Aorta (tissue), 5 donors: ENCODE data around the gene MED31. TPM values are rescaled to one million over a fixed set of nuclear protein-coding genes. Genes with fewer than 3 reads are reported as not detected.
A peak's percentile ranks its signal among the peaks of the same experiment; 100 is the strongest.
"Not testable (repeated sequence)": the region's sequence is repeated elsewhere in the genome, so short reads cannot be mapped to it uniquely, and the experiment has no call there.

ENCODE experiments used
- ATAC-seq: fragments of 200-7000 bp; cut with Tn5 transposase; one replicate; pipeline ENCODE4 v1.9.1; 2022; ENCODE audit warnings: moderate library complexity; ENCODE audit not compliant: low FRiP score
- DNase-seq, 2 donors: peaks; one replicate each; pipeline ENCODE4 v3.0.0-alpha.2; 2020
- H3K27ac ChIP-seq, 2 donors: one replicate each; pipeline ENCODE4 v1.5.1; 2013; ENCODE audit warnings: low read length in 2 of 2, mild to moderate bottlenecking in 2 of 2, moderate library complexity in 2 of 2, control low read depth in 1 of 2, inconsistent platforms in 1 of 2, low read depth in 1 of 2
- H3K27me3 ChIP-seq, 2 donors: one replicate each; pipeline ENCODE4 v1.6.1; 2013; ENCODE audit warnings: control low read depth in 1 of 2, low read length in 1 of 2, mild to moderate bottlenecking in 1 of 2, moderate library complexity in 1 of 2; ENCODE audit not compliant: insufficient read depth in 2 of 2, control insufficient read depth in 1 of 2
- H3K36me3 ChIP-seq, 2 donors: one replicate each; pipeline ENCODE4 v1.6.1; 2013; ENCODE audit warnings: control low read depth in 1 of 2, low read length in 1 of 2, mild to moderate bottlenecking in 1 of 2; ENCODE audit not compliant: insufficient read depth in 2 of 2, control insufficient read depth in 1 of 2
- H3K4me1 ChIP-seq, 2 donors: one replicate each; pipeline ENCODE4 v1.6.1; 2013; ENCODE audit warnings: low read length in 2 of 2, control low read depth in 1 of 2, mild to moderate bottlenecking in 1 of 2, moderate library complexity in 1 of 2; ENCODE audit not compliant: insufficient read depth in 2 of 2, control insufficient read depth in 1 of 2
- H3K4me3 ChIP-seq, 2 donors: one replicate each; pipeline ENCODE4 v1.5.1; 2013; ENCODE audit warnings: low read length in 2 of 2, control low read depth in 1 of 2, mild to moderate bottlenecking in 1 of 2
- H3K9me3 ChIP-seq: one replicate; pipeline ENCODE4 v1.6.1; 2013; ENCODE audit warnings: mild to moderate bottlenecking, low read length; ENCODE audit not compliant: control insufficient read depth
- WGBS, 2 donors: extraction: QIAGEN DNeasy Blood & Tissue Kit; methylation state at CpG; one replicate each; pipeline ENCODE4 v1.1.7; 2013; 5-methylcytosine and 5-hydroxymethylcytosine counted together
- intact Hi-C, 2 donors: fragments of 100-400 bp; cut with DNase I; formaldehyde crosslinking; loops; one replicate each; pipeline versions ENCODE4 v1.14.2 to v1.15.0; 2022
- polyA plus RNA-seq, 2 donors: library from polyadenylated mRNA; stranded (reverse); fragments of 200-250 nt; gene quantifications; one replicate each; pipeline ENCODE4 v1.2.3, GENCODE V29; 2013
- total RNA-seq, 2 donors: library from RNA; stranded (reverse); fragmentation: NEBNext Ultra II Directional; extraction: Animal tissue kit (Norgen Biotek cat#: 25700); gene quantifications; one replicate each; pipeline ENCODE4 v1.2.1, GENCODE V29; 2021
- donor health status: healthy with polysubstance abuse.
- donor health status: Bipolar disorder and iron deficiency.
- donor health status: DM: no; HTN: no; CAD: no.
- donor health status: DM: no; HTN: no; CAD: no.
- donor health status: DM: yes; HTN: yes; CAD: no.

The MED31 gene
- total and polyA plus RNA-seq, 4 donors = 8.4 to 15.2 (median 12.0) TPM

GRCh38 chr17:6603744-6604325, 47.6 kb downstream of the MED31 start:
- intact Hi-C loops = no loop called here
- Histone ChIP-seq H3K36me3 (peaks cover 4 to 6% of the 10 kb centered on the region in 2 donors), H3K4me3 (no peak overlapping the region), H3K27ac (no peak overlapping the region), H3K9me3 (no peaks in the 10 kb centered on the region), H3K27me3 (no peaks in the 10 kb centered on the region), H3K4me1 (no peaks in the 10 kb centered on the region)
- DNase-seq = peak in 1 of 2 donors; percentile 54
- ATAC-seq = no peak
- WGBS, 2 donors = 23 to 31% methylated on average over 3 of the region's 3 CpGs

GRCh38 chr17:6602141-6602540, 49.3 kb downstream of the MED31 start:
- no peaks in the 10 kb centered on the region for H3K4me1 ChIP-seq
- H3K4me3 ChIP-seq = no peak overlapping the region
- WGBS, 2 donors = 90 to 92% methylated on average over 2 of the region's 2 CpGs
- no peak overlapping the region for H3K27ac ChIP-seq
- no peaks in the 10 kb centered on the region for H3K9me3 ChIP-seq
- H3K36me3 ChIP-seq = peaks cover 2 to 6% of the 10 kb centered on the region in 2 donors
- ATAC-seq (no peak), DNase-seq (no peak)
- H3K27me3 ChIP-seq = no peaks in the 10 kb centered on the region
- intact Hi-C loops = no loop called here

DNA sequence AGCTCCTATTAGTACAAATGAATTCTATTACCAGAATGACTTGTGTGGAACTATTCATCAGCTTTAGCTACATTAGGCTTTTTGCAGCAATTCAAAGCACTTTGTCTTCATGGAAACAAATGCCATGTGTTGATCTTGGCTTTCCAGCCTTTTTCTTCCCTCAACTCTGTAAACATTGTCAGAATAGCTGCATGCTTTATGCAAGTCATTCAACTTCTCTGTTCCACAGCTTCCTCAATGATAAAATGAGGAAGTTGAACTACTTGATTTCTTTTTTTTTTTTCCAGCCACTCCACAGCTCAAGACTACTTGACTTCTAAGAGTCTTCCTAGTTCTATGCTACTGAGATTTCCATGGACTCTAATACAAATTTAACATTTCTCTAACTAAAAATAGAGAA, 52.0 kb downstream of the MED31 start:
- Histone ChIP-seq H3K27ac (no peak overlapping the region), H3K27me3 (no peaks in the 10 kb centered on the region), H3K9me3 (no peaks in the 10 kb centered on the region), H3K36me3 (peaks cover 3 to 5% of the 10 kb centered on the region in 2 donors), H3K4me3 (no peak overlapping the region), H3K4me1 (no peaks in the 10 kb centered on the region)
- intact Hi-C loops = no loop called here
- DNase-seq (no peak), ATAC-seq (no peak)

- Histone ChIP-seq H3K4me1 (no peaks in the 10 kb centered on the region), H3K27ac (no peak overlapping the region), H3K9me3 (no peaks in the 10 kb centered on the region), H3K27me3 (no peaks in the 10 kb centered on the region), H3K36me3 (peaks cover 4 to 7% of the 10 kb centered on the region in 2 donors), H3K4me3 (no peak overlapping the region)
- 78 to 81% methylated on average over 1 of the region's 1 CpG for WGBS, 2 donors
- intact Hi-C loops = no loop called here
- DNase-seq (no peak), ATAC-seq (no peak)
Measured at GRCh38 chr17:6597727-6598126, 53.7 kb downstream of the MED31 start.

DNA sequence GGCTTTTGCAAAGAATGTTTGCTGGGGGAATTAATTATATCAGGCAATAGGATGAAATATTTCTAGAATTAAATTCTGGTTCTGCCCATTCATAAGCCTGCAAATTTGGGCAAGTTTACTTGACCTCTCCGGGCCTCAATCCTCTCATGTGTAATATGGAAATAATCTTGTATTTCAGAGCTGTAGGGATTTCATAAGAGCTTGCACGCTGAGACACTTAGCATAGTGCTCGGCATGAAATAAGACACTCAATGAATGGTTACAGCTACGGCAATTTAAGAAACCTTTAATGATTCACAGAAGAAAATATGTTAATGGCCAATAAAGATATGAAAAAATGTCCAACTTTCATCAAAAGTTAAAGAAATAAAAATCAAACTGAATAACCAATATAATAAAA, 54.5 kb downstream of the MED31 start:
- peaks cover 4 to 8% of the 10 kb centered on the region in 2 donors for H3K36me3 ChIP-seq
- ATAC-seq (no peak), DNase-seq (no peak)
- intact Hi-C loops = no loop called here
- H3K4me3 ChIP-seq = no peak overlapping the region
- no peaks in the 10 kb centered on the region for H3K27me3 ChIP-seq
- WGBS, 2 donors = 94 to 95% methylated on average over 4 of the region's 4 CpGs
- no peaks in the 10 kb centered on the region for H3K4me1 ChIP-seq
- H3K9me3 ChIP-seq = no peaks in the 10 kb centered on the region
- H3K27ac ChIP-seq = no peak overlapping the region

DNA sequence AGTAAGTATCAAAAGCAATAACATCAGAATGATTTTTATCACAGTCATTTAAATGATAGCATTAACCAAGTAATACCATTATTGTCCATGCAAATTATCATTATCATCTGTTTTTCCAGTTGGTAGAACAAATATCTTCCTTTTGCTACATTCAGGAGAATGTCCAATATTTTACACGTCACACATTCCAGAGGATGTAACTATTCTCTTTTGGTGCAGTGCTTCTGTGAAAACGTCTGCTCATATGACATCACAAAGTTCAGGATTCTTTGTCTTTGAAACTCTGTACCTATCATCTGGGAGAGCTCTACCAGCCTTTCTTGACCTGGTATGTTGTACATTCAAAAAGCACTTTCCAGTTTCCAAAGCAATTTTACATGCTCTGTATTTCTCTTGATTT, 54.9 kb downstream of the MED31 start:
- intact Hi-C loops = no loop called here
- 78 to 80% methylated on average over 2 of the region's 2 CpGs for WGBS, 2 donors

DNA sequence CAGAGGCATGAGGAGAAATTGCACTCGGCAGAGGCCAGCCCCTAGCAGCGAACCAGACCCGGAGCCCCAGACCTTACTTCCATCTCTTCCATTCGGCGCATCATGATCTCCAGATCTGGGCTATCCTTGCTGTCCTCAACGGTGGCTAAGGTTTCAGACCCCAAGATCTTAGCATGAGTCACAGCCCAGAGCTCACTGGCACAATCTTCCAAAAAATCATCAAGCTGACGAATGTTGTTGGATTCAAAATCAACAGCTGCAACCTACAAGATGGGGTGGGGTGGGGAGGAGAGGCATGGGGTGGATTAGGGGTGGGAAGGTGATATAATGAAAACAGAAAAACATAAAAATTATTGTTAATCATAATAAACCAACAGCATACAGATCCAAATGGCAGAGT, 55.3 kb downstream of the MED31 start:
- H3K27ac ChIP-seq = no peak overlapping the region
- H3K9me3 ChIP-seq = no peaks in the 10 kb centered on the region
- no peak for ATAC-seq
- 92 to 93% methylated on average over 7 of the region's 7 CpGs for WGBS, 2 donors
- H3K4me1 ChIP-seq = no peaks in the 10 kb centered on the region
- intact Hi-C loops = no loop called here
- H3K27me3 ChIP-seq = no peaks in the 10 kb centered on the region
- no peak for DNase-seq
- no peak overlapping the region for H3K4me3 ChIP-seq
- peaks cover 7 to 10% of the 10 kb centered on the region in 2 donors for H3K36me3 ChIP-seq

More for the DNA sequence above, 54.9 kb downstream of the MED31 start:
- DNase-seq = no peak
- H3K4me1 ChIP-seq = no peaks in the 10 kb centered on the region
- no peak overlapping the region for H3K4me3 ChIP-seq
- peaks cover 5 to 10% of the 10 kb centered on the region in 2 donors for H3K36me3 ChIP-seq
- H3K27me3 ChIP-seq = no peaks in the 10 kb centered on the region
- H3K9me3 ChIP-seq = no peaks in the 10 kb centered on the region
- H3K27ac ChIP-seq = no peak overlapping the region
- no peak for ATAC-seq

GRCh38 chr17:6593371-6593770, 58.0 kb downstream of the MED31 start:
- 97 to 98% methylated on average over 14 of the region's 14 CpGs for WGBS, 2 donors
- intact Hi-C loops, H3K27me3 ChIP-seq, ATAC-seq, H3K4me3 ChIP-seq, DNase-seq, H3K27ac ChIP-seq, H3K4me1 ChIP-seq, H3K9me3 ChIP-seq: not testable (repeated sequence)
- H3K36me3 ChIP-seq = peaks cover 19 to 23% of the 10 kb centered on the region in 2 donors
